ENCODE results near the gene CORO6. TPM values are rescaled to one million over a fixed set of nuclear protein-coding genes. Genes with fewer than 3 reads are reported as not detected.
A peak's percentile ranks its signal among the peaks of the same experiment; 100 is the strongest.

Gene CORO6
- total and polyA plus RNA-seq, 2 of the 13 experiments (the other 11 are each of a cell fraction or from before 2014, with no cell fraction given): 0.42 to 0.82 TPM

DNA sequence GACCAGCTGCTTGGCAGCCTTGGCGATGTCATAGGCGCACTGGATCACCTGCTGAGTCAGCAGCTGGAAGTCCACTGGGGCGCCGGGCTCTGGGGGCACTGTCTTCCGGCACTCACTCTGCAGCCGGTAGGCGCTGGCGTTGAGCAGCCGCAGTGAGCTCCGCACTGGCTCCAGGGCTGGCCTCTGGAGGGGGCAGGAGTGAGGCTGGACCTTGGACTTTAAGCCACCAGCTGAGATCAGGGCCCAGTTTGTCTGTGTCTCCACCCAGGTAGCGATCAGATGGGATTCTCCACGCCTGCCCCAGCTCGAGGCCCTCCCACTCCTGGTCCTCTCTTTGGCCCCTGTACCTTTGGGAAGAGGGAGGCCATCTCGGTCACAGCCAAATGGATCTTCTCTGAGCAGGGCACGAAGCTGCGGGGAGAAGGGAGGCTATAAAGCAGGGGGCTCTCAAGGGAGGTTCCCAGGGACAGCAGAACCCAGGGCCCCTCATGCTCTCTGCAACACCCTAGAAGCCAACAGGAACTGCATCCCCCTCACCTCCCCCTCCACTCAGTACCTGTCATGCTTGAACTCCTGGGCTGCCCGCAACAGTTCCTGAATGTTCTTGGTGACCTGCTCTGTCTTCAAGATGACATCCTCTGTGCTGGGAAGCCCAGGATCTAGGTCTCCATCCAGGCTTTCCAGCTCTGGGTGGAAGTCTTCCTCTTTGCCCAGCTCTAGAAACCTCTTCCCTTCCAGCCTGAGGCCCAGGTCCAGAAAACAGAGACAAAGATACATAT is 47.8 kb downstream of the CORO6 start (continued):
- TF ChIP-seq, protein P1, sequence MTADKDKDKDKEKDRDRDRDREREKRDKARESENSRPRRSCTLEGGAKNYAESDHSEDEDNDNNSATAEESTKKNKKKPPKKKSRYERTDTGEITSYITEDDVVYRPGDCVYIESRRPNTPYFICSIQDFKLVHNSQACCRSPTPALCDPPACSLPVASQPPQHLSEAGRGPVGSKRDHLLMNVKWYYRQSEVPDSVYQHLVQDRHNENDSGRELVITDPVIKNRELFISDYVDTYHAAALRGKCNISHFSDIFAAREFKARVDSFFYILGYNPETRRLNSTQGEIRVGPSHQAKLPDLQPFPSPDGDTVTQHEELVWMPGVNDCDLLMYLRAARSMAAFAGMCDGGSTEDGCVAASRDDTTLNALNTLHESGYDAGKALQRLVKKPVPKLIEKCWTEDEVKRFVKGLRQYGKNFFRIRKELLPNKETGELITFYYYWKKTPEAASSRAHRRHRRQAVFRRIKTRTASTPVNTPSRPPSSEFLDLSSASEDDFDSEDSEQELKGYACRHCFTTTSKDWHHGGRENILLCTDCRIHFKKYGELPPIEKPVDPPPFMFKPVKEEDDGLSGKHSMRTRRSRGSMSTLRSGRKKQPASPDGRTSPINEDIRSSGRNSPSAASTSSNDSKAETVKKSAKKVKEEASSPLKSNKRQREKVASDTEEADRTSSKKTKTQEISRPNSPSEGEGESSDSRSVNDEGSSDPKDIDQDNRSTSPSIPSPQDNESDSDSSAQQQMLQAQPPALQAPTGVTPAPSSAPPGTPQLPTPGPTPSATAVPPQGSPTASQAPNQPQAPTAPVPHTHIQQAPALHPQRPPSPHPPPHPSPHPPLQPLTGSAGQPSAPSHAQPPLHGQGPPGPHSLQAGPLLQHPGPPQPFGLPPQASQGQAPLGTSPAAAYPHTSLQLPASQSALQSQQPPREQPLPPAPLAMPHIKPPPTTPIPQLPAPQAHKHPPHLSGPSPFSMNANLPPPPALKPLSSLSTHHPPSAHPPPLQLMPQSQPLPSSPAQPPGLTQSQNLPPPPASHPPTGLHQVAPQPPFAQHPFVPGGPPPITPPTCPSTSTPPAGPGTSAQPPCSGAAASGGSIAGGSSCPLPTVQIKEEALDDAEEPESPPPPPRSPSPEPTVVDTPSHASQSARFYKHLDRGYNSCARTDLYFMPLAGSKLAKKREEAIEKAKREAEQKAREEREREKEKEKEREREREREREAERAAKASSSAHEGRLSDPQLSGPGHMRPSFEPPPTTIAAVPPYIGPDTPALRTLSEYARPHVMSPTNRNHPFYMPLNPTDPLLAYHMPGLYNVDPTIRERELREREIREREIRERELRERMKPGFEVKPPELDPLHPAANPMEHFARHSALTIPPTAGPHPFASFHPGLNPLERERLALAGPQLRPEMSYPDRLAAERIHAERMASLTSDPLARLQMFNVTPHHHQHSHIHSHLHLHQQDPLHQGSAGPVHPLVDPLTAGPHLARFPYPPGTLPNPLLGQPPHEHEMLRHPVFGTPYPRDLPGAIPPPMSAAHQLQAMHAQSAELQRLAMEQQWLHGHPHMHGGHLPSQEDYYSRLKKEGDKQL (CRISPR knock-in tag; IDR thresholded peaks at IDR 0.05; ENCODE audit: low read depth): 0 out of 2 replicates have a peak, but pooled peaks have one; percentile 33
- TF ChIP-seq PCBP1 (IDR thresholded peaks at IDR 0.05; ENCODE audit: borderline replicate concordance, low read depth, low read length): 0 out of 2 replicates have a peak, but pooled peaks have one; percentile 84
- TF ChIP-seq, protein P2, sequence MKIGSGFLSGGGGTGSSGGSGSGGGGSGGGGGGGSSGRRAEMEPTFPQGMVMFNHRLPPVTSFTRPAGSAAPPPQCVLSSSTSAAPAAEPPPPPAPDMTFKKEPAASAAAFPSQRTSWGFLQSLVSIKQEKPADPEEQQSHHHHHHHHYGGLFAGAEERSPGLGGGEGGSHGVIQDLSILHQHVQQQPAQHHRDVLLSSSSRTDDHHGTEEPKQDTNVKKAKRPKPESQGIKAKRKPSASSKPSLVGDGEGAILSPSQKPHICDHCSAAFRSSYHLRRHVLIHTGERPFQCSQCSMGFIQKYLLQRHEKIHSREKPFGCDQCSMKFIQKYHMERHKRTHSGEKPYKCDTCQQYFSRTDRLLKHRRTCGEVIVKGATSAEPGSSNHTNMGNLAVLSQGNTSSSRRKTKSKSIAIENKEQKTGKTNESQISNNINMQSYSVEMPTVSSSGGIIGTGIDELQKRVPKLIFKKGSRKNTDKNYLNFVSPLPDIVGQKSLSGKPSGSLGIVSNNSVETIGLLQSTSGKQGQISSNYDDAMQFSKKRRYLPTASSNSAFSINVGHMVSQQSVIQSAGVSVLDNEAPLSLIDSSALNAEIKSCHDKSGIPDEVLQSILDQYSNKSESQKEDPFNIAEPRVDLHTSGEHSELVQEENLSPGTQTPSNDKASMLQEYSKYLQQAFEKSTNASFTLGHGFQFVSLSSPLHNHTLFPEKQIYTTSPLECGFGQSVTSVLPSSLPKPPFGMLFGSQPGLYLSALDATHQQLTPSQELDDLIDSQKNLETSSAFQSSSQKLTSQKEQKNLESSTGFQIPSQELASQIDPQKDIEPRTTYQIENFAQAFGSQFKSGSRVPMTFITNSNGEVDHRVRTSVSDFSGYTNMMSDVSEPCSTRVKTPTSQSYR (CRISPR knock-in tag; IDR thresholded peaks at IDR 0.05; ENCODE audit: borderline replicate concordance): peak; percentile 60
- 0 out of 2 replicates have a peak, but pooled peaks have one; percentile 41 for TF ChIP-seq SMAD3 (CRISPR knock-in tag; IDR thresholded peaks at IDR 0.05)
- peak; percentile 53; the same call in 1 of the 2 replicates for TF ChIP-seq MYC (CRISPR knock-in tag; IDR thresholded peaks at IDR 0.05; ENCODE audit: borderline replicate concordance)
- TF ChIP-seq, protein P3, sequence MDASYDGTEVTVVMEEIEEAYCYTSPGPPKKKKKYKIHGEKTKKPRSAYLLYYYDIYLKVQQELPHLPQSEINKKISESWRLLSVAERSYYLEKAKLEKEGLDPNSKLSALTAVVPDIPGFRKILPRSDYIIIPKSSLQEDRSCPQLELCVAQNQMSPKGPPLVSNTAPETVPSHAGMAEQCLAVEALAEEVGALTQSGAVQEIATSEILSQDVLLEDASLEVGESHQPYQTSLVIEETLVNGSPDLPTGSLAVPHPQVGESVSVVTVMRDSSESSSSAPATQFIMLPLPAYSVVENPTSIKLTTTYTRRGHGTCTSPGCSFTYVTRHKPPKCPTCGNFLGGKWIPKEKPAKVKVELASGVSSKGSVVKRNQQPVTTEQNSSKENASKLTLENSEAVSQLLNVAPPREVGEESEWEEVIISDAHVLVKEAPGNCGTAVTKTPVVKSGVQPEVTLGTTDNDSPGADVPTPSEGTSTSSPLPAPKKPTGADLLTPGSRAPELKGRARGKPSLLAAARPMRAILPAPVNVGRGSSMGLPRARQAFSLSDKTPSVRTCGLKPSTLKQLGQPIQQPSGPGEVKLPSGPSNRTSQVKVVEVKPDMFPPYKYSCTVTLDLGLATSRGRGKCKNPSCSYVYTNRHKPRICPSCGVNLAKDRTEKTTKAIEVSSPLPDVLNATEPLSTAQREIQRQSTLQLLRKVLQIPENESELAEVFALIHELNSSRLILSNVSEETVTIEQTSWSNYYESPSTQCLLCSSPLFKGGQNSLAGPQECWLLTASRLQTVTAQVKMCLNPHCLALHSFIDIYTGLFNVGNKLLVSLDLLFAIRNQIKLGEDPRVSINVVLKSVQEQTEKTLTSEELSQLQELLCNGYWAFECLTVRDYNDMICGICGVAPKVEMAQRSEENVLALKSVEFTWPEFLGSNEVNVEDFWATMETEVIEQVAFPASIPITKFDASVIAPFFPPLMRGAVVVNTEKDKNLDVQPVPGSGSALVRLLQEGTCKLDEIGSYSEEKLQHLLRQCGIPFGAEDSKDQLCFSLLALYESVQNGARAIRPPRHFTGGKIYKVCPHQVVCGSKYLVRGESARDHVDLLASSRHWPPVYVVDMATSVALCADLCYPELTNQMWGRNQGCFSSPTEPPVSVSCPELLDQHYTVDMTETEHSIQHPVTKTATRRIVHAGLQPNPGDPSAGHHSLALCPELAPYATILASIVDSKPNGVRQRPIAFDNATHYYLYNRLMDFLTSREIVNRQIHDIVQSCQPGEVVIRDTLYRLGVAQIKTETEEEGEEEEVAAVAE (CRISPR knock-in tag; IDR thresholded peaks at IDR 0.05; ENCODE audit: borderline replicate concordance): peak; percentile 29; the same call in 1 of the 2 replicates
- TF ChIP-seq, protein P4, sequence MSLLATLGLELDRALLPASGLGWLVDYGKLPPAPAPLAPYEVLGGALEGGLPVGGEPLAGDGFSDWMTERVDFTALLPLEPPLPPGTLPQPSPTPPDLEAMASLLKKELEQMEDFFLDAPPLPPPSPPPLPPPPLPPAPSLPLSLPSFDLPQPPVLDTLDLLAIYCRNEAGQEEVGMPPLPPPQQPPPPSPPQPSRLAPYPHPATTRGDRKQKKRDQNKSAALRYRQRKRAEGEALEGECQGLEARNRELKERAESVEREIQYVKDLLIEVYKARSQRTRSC (CRISPR knock-in tag; IDR thresholded peaks at IDR 0.05; ENCODE audit: low read depth): 0 out of 2 replicates have a peak, but pooled peaks have one; percentile 46
- TF ChIP-seq, protein P5, sequence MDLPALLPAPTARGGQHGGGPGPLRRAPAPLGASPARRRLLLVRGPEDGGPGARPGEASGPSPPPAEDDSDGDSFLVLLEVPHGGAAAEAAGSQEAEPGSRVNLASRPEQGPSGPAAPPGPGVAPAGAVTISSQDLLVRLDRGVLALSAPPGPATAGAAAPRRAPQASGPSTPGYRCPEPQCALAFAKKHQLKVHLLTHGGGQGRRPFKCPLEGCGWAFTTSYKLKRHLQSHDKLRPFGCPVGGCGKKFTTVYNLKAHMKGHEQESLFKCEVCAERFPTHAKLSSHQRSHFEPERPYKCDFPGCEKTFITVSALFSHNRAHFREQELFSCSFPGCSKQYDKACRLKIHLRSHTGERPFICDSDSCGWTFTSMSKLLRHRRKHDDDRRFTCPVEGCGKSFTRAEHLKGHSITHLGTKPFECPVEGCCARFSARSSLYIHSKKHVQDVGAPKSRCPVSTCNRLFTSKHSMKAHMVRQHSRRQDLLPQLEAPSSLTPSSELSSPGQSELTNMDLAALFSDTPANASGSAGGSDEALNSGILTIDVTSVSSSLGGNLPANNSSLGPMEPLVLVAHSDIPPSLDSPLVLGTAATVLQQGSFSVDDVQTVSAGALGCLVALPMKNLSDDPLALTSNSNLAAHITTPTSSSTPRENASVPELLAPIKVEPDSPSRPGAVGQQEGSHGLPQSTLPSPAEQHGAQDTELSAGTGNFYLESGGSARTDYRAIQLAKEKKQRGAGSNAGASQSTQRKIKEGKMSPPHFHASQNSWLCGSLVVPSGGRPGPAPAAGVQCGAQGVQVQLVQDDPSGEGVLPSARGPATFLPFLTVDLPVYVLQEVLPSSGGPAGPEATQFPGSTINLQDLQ (CRISPR knock-in tag; IDR thresholded peaks at IDR 0.05): no peak
- TF ChIP-seq SALL2 (CRISPR knock-in tag; IDR thresholded peaks at IDR 0.05): 0 out of 2 replicates have a peak, but pooled peaks have one; percentile 13
